ENCODE measurements around the gene PDGFD.
A peak's percentile ranks its signal among the peaks of the same experiment; 100 is the strongest.

Gene PDGFD

GRCh38 chr11:103894034-103894433 lies 269.9 kb downstream of the PDGFD start:
- DNase-seq (ENCODE audit: low read depth): no peak
- H3K4me3 ChIP-seq (ENCODE audit: low read length): no peak overlapping the region
- TF ChIP-seq, protein P1, sequence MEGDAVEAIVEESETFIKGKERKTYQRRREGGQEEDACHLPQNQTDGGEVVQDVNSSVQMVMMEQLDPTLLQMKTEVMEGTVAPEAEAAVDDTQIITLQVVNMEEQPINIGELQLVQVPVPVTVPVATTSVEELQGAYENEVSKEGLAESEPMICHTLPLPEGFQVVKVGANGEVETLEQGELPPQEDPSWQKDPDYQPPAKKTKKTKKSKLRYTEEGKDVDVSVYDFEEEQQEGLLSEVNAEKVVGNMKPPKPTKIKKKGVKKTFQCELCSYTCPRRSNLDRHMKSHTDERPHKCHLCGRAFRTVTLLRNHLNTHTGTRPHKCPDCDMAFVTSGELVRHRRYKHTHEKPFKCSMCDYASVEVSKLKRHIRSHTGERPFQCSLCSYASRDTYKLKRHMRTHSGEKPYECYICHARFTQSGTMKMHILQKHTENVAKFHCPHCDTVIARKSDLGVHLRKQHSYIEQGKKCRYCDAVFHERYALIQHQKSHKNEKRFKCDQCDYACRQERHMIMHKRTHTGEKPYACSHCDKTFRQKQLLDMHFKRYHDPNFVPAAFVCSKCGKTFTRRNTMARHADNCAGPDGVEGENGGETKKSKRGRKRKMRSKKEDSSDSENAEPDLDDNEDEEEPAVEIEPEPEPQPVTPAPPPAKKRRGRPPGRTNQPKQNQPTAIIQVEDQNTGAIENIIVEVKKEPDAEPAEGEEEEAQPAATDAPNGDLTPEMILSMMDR (IDR thresholded peaks at IDR 0.05; ENCODE audit: insufficient read depth, low read depth, low read length, missing control alignments): no peak

DNA sequence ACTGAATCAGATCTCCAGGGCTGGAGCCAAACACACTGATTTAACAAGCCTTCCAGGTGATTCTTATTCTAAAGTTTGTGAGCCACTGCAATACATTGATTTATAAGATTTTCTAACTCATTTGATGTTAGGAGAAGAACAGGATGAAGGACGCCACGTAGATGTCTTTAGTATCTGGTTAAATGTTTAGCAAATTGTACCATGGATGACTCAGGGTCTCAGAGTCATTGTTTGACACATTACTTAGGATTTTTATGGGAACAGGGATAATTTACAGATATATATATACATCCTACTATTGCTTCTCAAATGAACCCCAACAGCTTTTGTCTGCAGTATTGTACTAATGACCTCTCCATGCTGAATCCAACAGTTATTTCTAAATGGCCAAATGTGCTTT lies 270.6 kb downstream of the PDGFD start:
- TF ChIP-seq, protein P1 (IDR thresholded peaks at IDR 0.05; ENCODE audit: insufficient read depth, low read depth, low read length, missing control alignments): no peak
- DNase-seq (ENCODE audit: low read depth): no peak
- H3K4me3 ChIP-seq (ENCODE audit: low read length): no peak overlapping the region

DNA sequence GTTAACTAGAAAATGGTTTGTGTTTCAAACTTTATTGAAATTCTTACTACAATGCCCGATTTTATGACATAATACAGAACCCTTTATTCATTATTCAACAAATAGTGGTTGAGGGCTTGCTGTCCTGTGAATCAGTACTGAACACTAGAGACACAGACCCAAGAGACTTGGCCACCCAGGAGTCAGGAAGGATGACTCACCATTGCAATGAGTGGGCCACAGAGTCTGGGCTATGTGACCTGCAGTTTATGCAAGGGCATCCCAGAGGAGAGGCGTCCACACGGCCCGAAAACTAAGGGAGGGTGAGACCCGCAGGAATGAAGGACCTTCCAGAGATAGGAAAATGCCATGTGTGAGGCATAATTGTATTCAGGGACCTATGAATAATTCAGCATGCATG lies 271.3 kb downstream of the PDGFD start:
- no peak overlapping the region for H3K4me3 ChIP-seq (ENCODE audit: low read length)
- DNase-seq (ENCODE audit: low read depth): peak; percentile 10
- TF ChIP-seq, protein P1 (IDR thresholded peaks at IDR 0.05; ENCODE audit: insufficient read depth, low read depth, low read length, missing control alignments): no peak

DNA sequence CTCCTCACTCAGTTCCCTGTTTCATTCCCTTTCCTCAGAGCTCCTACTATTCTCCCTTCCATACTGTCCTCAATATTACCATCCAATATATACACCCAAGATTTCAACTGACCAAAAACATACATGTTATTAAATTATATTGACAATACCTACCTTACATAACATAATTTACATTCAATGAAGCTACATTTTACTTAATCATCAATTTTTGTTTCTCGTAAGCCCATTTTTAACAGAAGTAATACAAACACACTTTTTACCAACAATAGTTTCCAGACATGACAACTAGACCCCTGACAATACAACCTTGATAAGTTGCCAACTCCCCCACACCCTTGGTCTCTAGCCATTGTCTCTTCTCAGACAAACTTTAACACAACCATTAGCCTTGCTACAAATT lies 273.3 kb downstream of the PDGFD start:
- no peak for DNase-seq (ENCODE audit: low read depth)
- TF ChIP-seq, protein P1 (IDR thresholded peaks at IDR 0.05; ENCODE audit: insufficient read depth, low read depth, low read length, missing control alignments): no peak
- no peak overlapping the region for H3K4me3 ChIP-seq (ENCODE audit: low read length)

DNA sequence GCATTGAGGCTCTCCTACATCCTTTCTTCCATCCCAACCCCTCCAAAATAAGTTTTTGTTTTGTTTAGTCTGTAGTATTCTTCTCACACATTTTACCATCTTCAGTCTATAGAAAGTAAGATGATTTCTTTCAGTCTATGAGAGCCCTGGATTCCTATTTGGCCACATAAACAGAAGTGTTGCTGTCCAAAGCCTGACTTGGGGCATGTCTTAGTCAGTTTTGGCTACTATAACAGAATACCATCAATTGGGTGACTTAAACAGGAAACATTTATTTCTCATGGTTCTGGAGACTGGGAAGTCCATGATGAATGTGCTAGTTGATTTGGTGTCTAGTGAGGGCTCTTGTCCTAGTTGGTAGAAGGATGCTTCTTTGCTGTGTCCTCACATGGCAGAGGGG lies 274.3 kb downstream of the PDGFD start:
- no peak for DNase-seq (ENCODE audit: low read depth)
- no peak overlapping the region for H3K4me3 ChIP-seq (ENCODE audit: low read length)
- TF ChIP-seq, protein P1 (IDR thresholded peaks at IDR 0.05; ENCODE audit: insufficient read depth, low read depth, low read length, missing control alignments): no peak

- no peak for DNase-seq (ENCODE audit: low read depth)
- no peak overlapping the region for H3K4me3 ChIP-seq (ENCODE audit: low read length)
- TF ChIP-seq, protein P1 (IDR thresholded peaks at IDR 0.05; ENCODE audit: insufficient read depth, low read depth, low read length, missing control alignments): no peak
Measured at GRCh38 chr11:103888541-103888951, 275.4 kb downstream of the PDGFD start.

- TF ChIP-seq, protein P1 (IDR thresholded peaks at IDR 0.05; ENCODE audit: insufficient read depth, low read depth, low read length, missing control alignments): no peak
- H3K4me3 ChIP-seq (ENCODE audit: low read length): no peak overlapping the region
- DNase-seq (ENCODE audit: low read depth): no peak
Measured at GRCh38 chr11:103887001-103887658, 276.8 kb downstream of the PDGFD start.

Measured in epithelial cell of esophagus (primary cell).